ENCODE results near the gene ATXN7L3.

The ATXN7L3 gene

DNA sequence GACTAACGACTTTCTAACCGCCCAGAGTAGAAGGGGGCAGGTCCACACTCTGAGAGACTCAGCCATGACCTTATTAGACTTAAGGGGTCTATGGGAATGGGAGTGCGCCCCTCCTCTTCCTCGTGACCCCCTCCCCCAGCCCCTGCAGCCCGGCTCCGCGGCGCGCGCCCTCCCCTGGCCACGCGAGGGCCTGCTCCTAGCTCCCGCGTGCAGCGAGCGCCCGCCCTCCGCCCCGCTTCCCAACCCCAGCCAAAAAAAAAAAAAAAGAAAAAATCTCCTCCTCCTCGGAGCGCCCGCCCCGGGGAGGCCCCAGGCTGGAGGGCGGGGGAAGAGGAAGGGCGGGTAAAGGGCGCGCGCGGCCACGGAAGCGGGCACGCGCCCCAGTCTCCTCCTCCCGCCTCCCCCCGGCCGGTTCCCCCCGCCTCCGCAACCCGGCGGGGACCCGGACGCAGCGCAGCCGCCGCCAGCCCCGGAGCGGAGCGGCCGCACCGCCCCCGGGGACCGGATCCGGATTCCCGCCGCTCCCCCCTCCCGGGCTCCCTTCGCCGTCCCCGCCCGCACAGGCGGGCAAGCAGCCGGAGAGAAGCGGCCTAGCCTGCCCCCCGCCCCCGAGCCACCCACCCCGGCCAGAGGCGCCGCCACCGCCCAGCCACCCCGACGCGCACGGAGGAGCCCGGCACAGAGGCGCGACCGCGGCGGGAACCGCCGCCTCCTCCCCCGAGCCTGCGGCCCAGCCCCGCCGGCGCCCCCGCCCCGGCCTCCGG, 18.8 kb upstream of the ATXN7L3 start:
- DNase-seq = peak; percentile 94
- Histone ChIP-seq H3K18ac (ENCODE audit: low read depth in 1 of 2, low read length in 2 of 2) (peak overlapping the region; percentile 46 to 83), H3K79me1 (replicated peaks; ENCODE audit: low read length, poor library complexity, severe bottlenecking) (peaks cover 21% of the 10 kb centered on the region), H2AK5ac (ENCODE audit: low read length, severe bottlenecking) (no peak overlapping the region), H3K9ac (ENCODE audit: low read length) (peak overlapping the region; percentile 90), H3K36me3 (ENCODE audit: control insufficient read depth in 1 of 2, insufficient read depth in 2 of 2, low read depth in 1 of 2, low read length in 2 of 2) (peaks cover 33 to 34% of the 10 kb centered on the region in 2 experiments), H3K27me3 (ENCODE audit: control insufficient read depth in 1 of 2, insufficient read depth in 1 of 2, low read length in 2 of 2) (no peaks in the 10 kb centered on the region), H3K4ac (ENCODE audit: low read depth in 1 of 2, low read length in 2 of 2) (peak overlapping the region in 1 of 2 experiments; percentile 62), H3K14ac (ENCODE audit: low read length in 2 of 2) (peak overlapping the region; percentile 88 to 99), H4K91ac (ENCODE audit: low read length) (no peak overlapping the region), H2BK5ac (ENCODE audit: low read depth, low read length, poor library complexity, severe bottlenecking) (peak overlapping the region; percentile 93), H3K9me3 (ENCODE audit: control insufficient read depth, low read length) (peaks cover 8% of the 10 kb centered on the region), H4K8ac (ENCODE audit: low read length) (no peak overlapping the region), H3K4me3 (ENCODE audit: insufficient read depth in 1 of 2, low read depth in 1 of 2, low read length in 2 of 2) (peak overlapping the region; percentile 80 to 95), H2AFZ (ENCODE audit: low read depth, low read length) (no peak overlapping the region), H3K4me2 (ENCODE audit: low read length, poor library complexity, severe bottlenecking) (peak overlapping the region; percentile 91), H3K4me1 (ENCODE audit: control insufficient read depth, insufficient read depth, low read depth, low read length) (peaks cover 22% of the 10 kb centered on the region), H3K27ac (ENCODE audit: low read length, poor library complexity, severe bottlenecking) (peak overlapping the region; percentile 56), H2BK15ac (ENCODE audit: low read depth, poor library complexity, severe bottlenecking) (peak overlapping the region; percentile 98), H3K23ac (ENCODE audit: low read length in 2 of 2) (peak overlapping the region in 1 of 2 experiments; percentile 37), H2BK120ac (ENCODE audit: low read depth, low read length) (peak overlapping the region; percentile 99), H2BK12ac (ENCODE audit: low read length in 2 of 2) (peak overlapping the region in 1 of 2 experiments; percentile 83)
- WGBS = 3% methylated on average over 21 of the region's 89 CpGs

GRCh38 chr17:44217738-44218343, 18.2 kb upstream of the ATXN7L3 start:
- H3K14ac ChIP-seq (ENCODE audit: low read length in 2 of 2) = peak overlapping the region in 1 of 2 experiments; percentile 88
- no peaks in the 10 kb centered on the region for H3K27me3 ChIP-seq (ENCODE audit: control insufficient read depth in 1 of 2, insufficient read depth in 1 of 2, low read length in 2 of 2)
- peak overlapping the region in 1 of 2 experiments; percentile 37 for H3K23ac ChIP-seq (ENCODE audit: low read length in 2 of 2)
- peak overlapping the region; percentile 84 for H3K9ac ChIP-seq (ENCODE audit: low read length)
- H3K36me3 ChIP-seq (ENCODE audit: control insufficient read depth in 1 of 2, insufficient read depth in 2 of 2, low read depth in 1 of 2, low read length in 2 of 2) = peaks cover 38 to 40% of the 10 kb centered on the region in 2 experiments
- H4K8ac ChIP-seq (ENCODE audit: low read length) = no peak overlapping the region
- peaks cover 8% of the 10 kb centered on the region for H3K9me3 ChIP-seq (ENCODE audit: control insufficient read depth, low read length)
- whole genome bisulfite sequencing = 12% methylated on average over 10 of the region's 10 CpGs
- peak overlapping the region; percentile 46 to 83 for H3K18ac ChIP-seq (ENCODE audit: low read depth in 1 of 2, low read length in 2 of 2)
- no peak overlapping the region for H2BK120ac ChIP-seq (ENCODE audit: low read depth, low read length)
- H3K4me3 ChIP-seq (ENCODE audit: insufficient read depth in 1 of 2, low read depth in 1 of 2, low read length in 2 of 2) = peak overlapping the region; percentile 51 to 80
- peak overlapping the region in 1 of 2 experiments; percentile 83 for H2BK12ac ChIP-seq (ENCODE audit: low read length in 2 of 2)
- H2BK15ac ChIP-seq (ENCODE audit: low read depth, poor library complexity, severe bottlenecking) = no peak overlapping the region
- H4K91ac ChIP-seq (ENCODE audit: low read length) = no peak overlapping the region
- H3K4me1 ChIP-seq (ENCODE audit: control insufficient read depth, insufficient read depth, low read depth, low read length) = peaks cover 21% of the 10 kb centered on the region
- peak overlapping the region; percentile 56 for H3K27ac ChIP-seq (ENCODE audit: low read length, poor library complexity, severe bottlenecking)
- no peak overlapping the region for H2BK5ac ChIP-seq (ENCODE audit: low read depth, low read length, poor library complexity, severe bottlenecking)
- H3K4ac ChIP-seq (ENCODE audit: low read depth in 1 of 2, low read length in 2 of 2) = peak overlapping the region in 1 of 2 experiments; percentile 62
- H3K4me2 ChIP-seq (ENCODE audit: low read length, poor library complexity, severe bottlenecking) = peak overlapping the region; percentile 91
- H2AFZ ChIP-seq (ENCODE audit: low read depth, low read length) = no peak overlapping the region
- H3K79me1 ChIP-seq (replicated peaks; ENCODE audit: low read length, poor library complexity, severe bottlenecking) = peaks cover 23% of the 10 kb centered on the region
- H2AK5ac ChIP-seq (ENCODE audit: low read length, severe bottlenecking) = no peak overlapping the region
- DNase-seq = peak; percentile 8

- H3K4me1 ChIP-seq (ENCODE audit: control insufficient read depth, insufficient read depth, low read depth, low read length) = peaks cover 16% of the 10 kb centered on the region
- peaks cover 40 to 52% of the 10 kb centered on the region in 2 experiments for H3K36me3 ChIP-seq (ENCODE audit: control insufficient read depth in 1 of 2, insufficient read depth in 2 of 2, low read depth in 1 of 2, low read length in 2 of 2)
- H3K9me3 ChIP-seq (ENCODE audit: control insufficient read depth, low read length) = peaks cover 8% of the 10 kb centered on the region
- no peak overlapping the region for H2BK5ac ChIP-seq (ENCODE audit: low read depth, low read length, poor library complexity, severe bottlenecking)
- DNase-seq = no peak
- H3K4ac ChIP-seq (ENCODE audit: low read depth in 1 of 2, low read length in 2 of 2) = no peak overlapping the region
- no peak overlapping the region for H3K4me3 ChIP-seq (ENCODE audit: insufficient read depth in 1 of 2, low read depth in 1 of 2, low read length in 2 of 2)
- no peak overlapping the region for H3K4me2 ChIP-seq (ENCODE audit: low read length, poor library complexity, severe bottlenecking)
- WGBS = 96% methylated on average over 5 of the region's 5 CpGs
- H3K23ac ChIP-seq (ENCODE audit: low read length in 2 of 2) = no peak overlapping the region
- H4K8ac ChIP-seq (ENCODE audit: low read length) = no peak overlapping the region
- H2BK12ac ChIP-seq (ENCODE audit: low read length in 2 of 2) = no peak overlapping the region
- H4K91ac ChIP-seq (ENCODE audit: low read length) = no peak overlapping the region
- H2BK15ac ChIP-seq (ENCODE audit: low read depth, poor library complexity, severe bottlenecking) = no peak overlapping the region
- no peak overlapping the region for H2AK5ac ChIP-seq (ENCODE audit: low read length, severe bottlenecking)
- no peak overlapping the region for H3K18ac ChIP-seq (ENCODE audit: low read depth in 1 of 2, low read length in 2 of 2)
- H3K27ac ChIP-seq (ENCODE audit: low read length, poor library complexity, severe bottlenecking) = no peak overlapping the region
- H2AFZ ChIP-seq (ENCODE audit: low read depth, low read length) = no peak overlapping the region
- no peak overlapping the region for H3K14ac ChIP-seq (ENCODE audit: low read length in 2 of 2)
- no peaks in the 10 kb centered on the region for H3K27me3 ChIP-seq (ENCODE audit: control insufficient read depth in 1 of 2, insufficient read depth in 1 of 2, low read length in 2 of 2)
- H2BK120ac ChIP-seq (ENCODE audit: low read depth, low read length) = no peak overlapping the region
- H3K79me1 ChIP-seq (replicated peaks; ENCODE audit: low read length, poor library complexity, severe bottlenecking) = peaks cover 28% of the 10 kb centered on the region
- peak overlapping the region; percentile 84 for H3K9ac ChIP-seq (ENCODE audit: low read length)
Measured at GRCh38 chr17:44216694-44217093, 17.0 kb upstream of the ATXN7L3 start.

DNA sequence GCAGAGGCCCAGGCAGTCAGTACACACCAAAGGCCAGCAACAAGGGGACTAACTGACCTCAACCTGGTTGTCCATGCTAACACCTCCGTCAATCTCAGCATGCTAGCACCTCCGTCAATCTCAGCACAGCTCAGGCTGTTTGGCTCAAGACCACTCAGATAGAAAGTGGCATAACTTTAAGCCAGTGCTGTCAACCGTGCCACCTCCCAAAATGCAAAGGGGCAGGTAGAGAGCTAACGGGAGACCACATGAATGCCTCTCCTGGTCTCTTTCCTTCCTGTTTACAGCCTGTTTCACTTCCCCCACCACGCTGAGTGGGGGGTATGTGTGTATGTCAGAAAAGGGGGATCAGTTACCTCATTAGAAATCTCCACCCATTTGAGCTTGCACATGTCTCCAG, 16.5 kb upstream of the ATXN7L3 start:
- Histone ChIP-seq H3K36me3 (ENCODE audit: control insufficient read depth in 1 of 2, insufficient read depth in 2 of 2, low read depth in 1 of 2, low read length in 2 of 2) (peaks cover 45 to 57% of the 10 kb centered on the region in 2 experiments), H2AK5ac (ENCODE audit: low read length, severe bottlenecking) (no peak overlapping the region), H3K79me1 (replicated peaks; ENCODE audit: low read length, poor library complexity, severe bottlenecking) (peaks cover 31% of the 10 kb centered on the region), H3K27me3 (ENCODE audit: control insufficient read depth in 1 of 2, insufficient read depth in 1 of 2, low read length in 2 of 2) (no peaks in the 10 kb centered on the region), H3K27ac (ENCODE audit: low read length, poor library complexity, severe bottlenecking) (no peak overlapping the region), H4K8ac (ENCODE audit: low read length) (no peak overlapping the region), H2AFZ (ENCODE audit: low read depth, low read length) (no peak overlapping the region), H4K91ac (ENCODE audit: low read length) (no peak overlapping the region), H3K14ac (ENCODE audit: low read length in 2 of 2) (no peak overlapping the region), H3K4me2 (ENCODE audit: low read length, poor library complexity, severe bottlenecking) (no peak overlapping the region), H2BK15ac (ENCODE audit: low read depth, poor library complexity, severe bottlenecking) (no peak overlapping the region), H3K23ac (ENCODE audit: low read length in 2 of 2) (no peak overlapping the region), H3K4me3 (ENCODE audit: insufficient read depth in 1 of 2, low read depth in 1 of 2, low read length in 2 of 2) (no peak overlapping the region), H3K18ac (ENCODE audit: low read depth in 1 of 2, low read length in 2 of 2) (no peak overlapping the region), H3K4ac (ENCODE audit: low read depth in 1 of 2, low read length in 2 of 2) (no peak overlapping the region), H3K9ac (ENCODE audit: low read length) (no peak overlapping the region), H2BK120ac (ENCODE audit: low read depth, low read length) (no peak overlapping the region), H2BK5ac (ENCODE audit: low read depth, low read length, poor library complexity, severe bottlenecking) (no peak overlapping the region), H2BK12ac (ENCODE audit: low read length in 2 of 2) (no peak overlapping the region), H3K9me3 (ENCODE audit: control insufficient read depth, low read length) (peaks cover 8% of the 10 kb centered on the region), H3K4me1 (ENCODE audit: control insufficient read depth, insufficient read depth, low read depth, low read length) (peaks cover 19% of the 10 kb centered on the region)
- DNase-seq = no peak
- WGBS = 95% methylated on average over 3 of the region's 5 CpGs

All from mesenchymal stem cell (in vitro differentiated cells and primary cell).